GM12892 (cell line): Measurements from ENCODE around the gene PLEKHA8.

ENCODE experiments used
- DNase-seq: peaks from one replicate; pipeline ENCODE4 v3.0.0; 2011; ENCODE audit not compliant: insufficient read length
- FAIRE-seq: peaks from 2 replicates; lab custom pipeline; 2011; peaks lifted over from hg19 to GRCh38; lab: Jason Lieb, UNC
- POLR2A ChIP-seq: IDR thresholded peaks from 2 replicates; pipeline ENCODE4 v1.6.1; 2011; ENCODE audit warnings: low read depth, low read length, control low read depth
- POLR2AphosphoS5 ChIP-seq: IDR thresholded peaks from 2 replicates; pipeline ENCODE4 v1.6.1; 2011; ENCODE audit warnings: low read depth, low read length, control low read depth
- TAF1 ChIP-seq: IDR thresholded peaks from 2 replicates; pipeline ENCODE4 v1.6.1; 2011; ENCODE audit warnings: low read depth, mild to moderate bottlenecking, control low read depth, low read length, borderline replicate concordance

Gene PLEKHA8

DNA sequence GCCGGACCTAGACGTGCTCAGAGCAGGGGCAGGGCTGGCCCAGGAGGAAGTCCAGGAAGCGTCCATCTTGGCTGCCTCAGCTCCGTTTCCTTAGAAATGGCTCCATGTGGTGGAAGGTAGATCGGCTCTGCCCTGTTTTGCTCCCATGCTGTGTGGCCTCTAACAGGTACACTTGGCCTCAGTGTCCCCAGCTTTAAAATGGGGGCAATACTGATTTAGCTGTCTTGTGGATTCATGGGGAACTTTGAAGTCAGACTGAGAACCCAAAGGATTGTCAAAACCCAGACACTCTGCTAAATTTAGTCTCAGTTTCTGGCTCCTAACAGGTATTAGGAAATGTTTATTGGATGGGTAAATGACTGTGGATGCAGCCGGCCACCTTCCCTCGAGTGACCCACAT, 122.5 kb downstream of the PLEKHA8 start:
- FAIRE-seq = no peak
- TF ChIP-seq POLR2A (no peak), TAF1 (no peak), POLR2AphosphoS5 (no peak)
- DNase-seq = no peak

DNA sequence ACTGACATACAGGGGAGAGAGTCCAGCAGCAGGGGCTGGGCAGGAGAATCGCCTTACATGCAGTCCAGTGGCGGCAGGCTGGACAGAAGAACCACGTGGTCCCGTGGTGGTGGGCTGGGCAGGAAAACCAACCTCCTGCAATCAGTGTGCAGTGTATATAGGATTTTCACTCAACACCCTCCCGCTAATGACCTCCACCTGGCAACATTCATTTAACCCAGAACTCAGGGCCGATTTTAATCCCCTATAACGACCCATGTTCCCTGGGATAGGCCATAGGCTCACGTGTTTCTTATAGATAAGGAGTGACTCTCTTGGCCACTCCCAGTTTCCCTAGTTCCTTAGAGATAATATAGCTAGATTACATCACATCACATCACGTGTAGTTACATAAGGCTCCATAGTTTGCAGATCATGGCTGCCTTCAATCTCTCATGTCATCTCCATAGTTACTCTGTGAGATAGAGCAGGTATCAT, 125.9 kb downstream of the PLEKHA8 start:
- DNase-seq (no peak), FAIRE-seq (no peak)
- TF ChIP-seq TAF1 = no peak
- TF ChIP-seq POLR2AphosphoS5 = no peak
- no peak for TF ChIP-seq POLR2A

DNA sequence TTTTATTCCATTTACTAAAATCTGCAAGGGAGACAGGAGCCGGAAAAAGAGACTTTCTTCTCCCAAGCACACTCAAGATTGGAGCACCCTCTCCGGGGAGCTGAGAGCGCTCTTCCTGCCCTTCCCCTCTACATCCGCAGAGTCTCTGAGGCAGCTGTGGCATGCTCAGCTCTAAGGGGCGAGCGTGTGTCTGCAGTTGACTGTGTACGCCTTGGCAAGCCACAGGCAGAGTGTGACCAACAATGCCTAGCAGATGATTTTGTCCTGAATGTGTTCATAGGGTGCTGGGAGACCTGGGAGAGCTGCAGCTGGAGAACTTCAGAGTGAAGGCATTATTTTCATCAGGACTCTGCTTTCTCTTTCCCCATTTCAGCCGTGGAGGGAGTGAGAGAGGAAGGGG, 127.3 kb downstream of the PLEKHA8 start:
- no peak for TF ChIP-seq POLR2A
- no peak for TF ChIP-seq TAF1
- TF ChIP-seq POLR2AphosphoS5 = no peak
- no peak for FAIRE-seq
- no peak for DNase-seq

DNA sequence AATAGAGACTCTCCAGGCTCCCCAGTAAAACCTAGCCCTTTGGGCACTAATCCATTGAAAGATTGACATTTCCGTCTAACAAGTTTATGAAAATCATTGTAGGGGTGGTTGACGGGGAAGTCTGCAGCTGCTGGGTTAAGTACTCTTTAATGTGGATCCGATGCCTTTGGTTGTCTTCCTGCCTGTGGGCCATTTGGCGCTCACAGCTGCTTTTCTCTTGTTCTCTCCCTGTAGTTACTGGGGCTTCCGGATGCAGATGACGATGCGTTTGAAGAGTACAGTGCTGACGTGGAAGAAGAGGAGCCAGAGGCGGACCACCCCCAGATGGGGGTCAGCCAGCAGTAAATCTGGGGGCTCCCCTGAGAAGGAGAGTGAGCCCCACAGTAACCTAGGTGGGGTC, 129.0 kb downstream of the PLEKHA8 start:
- no peak for TF ChIP-seq POLR2A
- no peak for TF ChIP-seq TAF1
- TF ChIP-seq POLR2AphosphoS5 = no peak
- FAIRE-seq (no peak), DNase-seq (no peak)

DNA sequence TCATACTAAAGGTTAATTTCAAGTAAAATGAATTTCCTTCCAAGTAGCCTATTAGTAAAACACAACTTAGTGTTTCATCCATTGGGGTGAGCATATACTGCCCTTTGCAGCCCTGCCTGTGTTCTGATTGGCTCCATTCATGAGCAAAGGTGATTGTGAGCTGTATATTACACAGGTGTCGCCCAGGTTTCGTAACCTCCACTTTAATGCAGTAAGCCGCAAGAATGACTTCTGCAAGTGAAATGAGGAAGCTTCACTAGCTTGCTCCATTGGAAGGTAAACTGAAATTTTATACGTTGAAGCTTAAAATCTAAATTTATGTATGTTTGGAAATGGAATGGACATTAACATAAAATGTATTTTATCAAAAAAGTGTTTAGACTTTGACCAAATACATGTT, 131.0 kb downstream of the PLEKHA8 start:
- FAIRE-seq = peak; percentile 62
- DNase-seq = no peak

DNA sequence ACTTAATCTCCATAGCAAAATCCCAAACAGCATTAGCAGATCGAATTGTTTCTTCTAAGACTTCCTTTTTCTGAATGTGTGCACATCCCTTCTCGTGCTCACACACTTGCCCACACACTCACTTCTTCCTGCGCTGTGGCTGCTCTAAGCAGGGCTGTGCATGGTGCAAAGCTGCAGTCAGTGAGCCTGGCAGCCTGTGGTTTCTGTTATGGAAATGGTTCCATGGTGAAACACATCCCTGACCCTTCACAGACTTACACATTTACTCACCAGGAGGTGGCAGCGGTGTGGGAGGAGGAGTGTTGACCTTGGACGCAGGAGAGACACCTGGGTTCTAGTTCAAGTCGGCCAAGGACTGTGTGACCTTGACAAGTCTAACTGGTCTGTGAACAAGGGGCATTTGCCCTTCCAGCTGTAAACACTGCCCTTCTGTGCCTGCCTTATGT, 131.5 kb downstream of the PLEKHA8 start:
- FAIRE-seq (peak; percentile 64), DNase-seq (no peak)
- no peak for TF ChIP-seq TAF1
- no peak for TF ChIP-seq POLR2A
- TF ChIP-seq POLR2AphosphoS5 = no peak

More for the DNA sequence above, 131.0 kb downstream of the PLEKHA8 start:
- TF ChIP-seq TAF1 (no peak), POLR2A (no peak), POLR2AphosphoS5 (no peak)

DNA sequence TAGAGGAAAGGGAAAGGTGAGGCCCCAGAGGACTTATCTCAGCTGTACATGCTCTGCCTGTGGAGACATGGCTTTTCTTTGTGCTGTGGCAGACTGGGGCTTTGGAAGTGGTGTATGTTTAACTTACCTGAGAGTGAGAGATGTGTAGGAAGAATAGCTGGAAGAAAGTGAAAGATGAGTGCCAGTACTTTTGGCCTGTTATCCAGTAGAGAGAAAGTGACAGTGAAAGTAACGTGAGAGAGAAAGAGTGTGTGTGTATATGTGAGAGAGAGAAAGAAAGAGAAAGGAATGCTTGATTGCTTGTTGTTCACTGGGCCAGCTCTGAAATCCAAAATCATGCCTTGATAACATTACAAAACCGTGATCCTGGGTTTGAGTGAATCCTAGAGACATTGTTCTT, 132.1 kb downstream of the PLEKHA8 start:
- TF ChIP-seq TAF1 = no peak
- no peak for TF ChIP-seq POLR2AphosphoS5
- FAIRE-seq (no peak), DNase-seq (no peak)

DNA sequence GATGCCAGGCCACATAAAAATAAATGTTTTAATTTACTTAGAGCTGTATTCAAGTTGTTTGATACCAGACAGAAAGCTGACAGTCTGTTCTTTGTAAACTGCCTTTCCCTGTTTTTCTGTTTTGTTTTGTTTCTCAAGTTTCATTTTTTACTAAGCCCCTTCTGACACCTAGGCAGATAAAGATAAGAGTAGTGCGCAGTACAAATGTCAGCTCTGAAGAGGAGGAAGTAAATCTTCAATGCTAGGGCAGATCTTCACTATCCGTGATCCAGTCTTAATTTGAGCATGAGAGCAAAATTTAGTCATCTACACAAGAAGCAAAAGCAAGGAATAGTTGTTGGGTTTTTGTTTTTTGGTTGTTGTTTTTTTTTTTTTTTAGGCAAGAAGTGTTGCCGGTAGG, 133.9 kb downstream of the PLEKHA8 start:
- no peak for FAIRE-seq
- TF ChIP-seq POLR2AphosphoS5 = no peak
- TF ChIP-seq POLR2A = no peak

DNA sequence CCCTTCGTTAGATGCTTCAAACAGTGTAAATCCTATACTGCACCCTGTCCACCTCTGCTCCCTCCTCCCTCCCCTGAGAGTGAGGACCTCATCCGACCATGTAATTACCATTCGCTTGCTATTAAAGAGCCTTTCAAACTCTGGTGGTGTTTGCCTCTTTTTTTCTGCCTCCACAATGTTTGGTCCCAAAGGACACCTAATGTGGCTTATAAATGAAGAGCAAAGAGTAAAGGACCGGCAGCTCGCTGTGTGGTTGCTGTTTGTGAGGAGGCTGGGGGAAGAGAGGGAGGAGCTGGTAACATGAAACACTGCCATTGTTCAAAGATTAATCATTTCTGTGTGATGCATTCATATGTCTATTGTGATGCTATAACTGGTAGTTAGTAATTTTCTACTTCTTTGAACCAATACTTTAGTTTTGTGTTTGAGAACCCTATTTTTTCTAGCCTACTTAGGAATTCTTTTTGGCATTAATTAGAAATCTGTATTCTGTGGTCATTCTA, 134.5 kb downstream of the PLEKHA8 start:
- FAIRE-seq (peak; percentile 27), DNase-seq (no peak)
- TF ChIP-seq POLR2AphosphoS5 (no peak), TAF1 (no peak), POLR2A (no peak)

More for the DNA sequence above, 133.9 kb downstream of the PLEKHA8 start:
- no peak for DNase-seq

DNA sequence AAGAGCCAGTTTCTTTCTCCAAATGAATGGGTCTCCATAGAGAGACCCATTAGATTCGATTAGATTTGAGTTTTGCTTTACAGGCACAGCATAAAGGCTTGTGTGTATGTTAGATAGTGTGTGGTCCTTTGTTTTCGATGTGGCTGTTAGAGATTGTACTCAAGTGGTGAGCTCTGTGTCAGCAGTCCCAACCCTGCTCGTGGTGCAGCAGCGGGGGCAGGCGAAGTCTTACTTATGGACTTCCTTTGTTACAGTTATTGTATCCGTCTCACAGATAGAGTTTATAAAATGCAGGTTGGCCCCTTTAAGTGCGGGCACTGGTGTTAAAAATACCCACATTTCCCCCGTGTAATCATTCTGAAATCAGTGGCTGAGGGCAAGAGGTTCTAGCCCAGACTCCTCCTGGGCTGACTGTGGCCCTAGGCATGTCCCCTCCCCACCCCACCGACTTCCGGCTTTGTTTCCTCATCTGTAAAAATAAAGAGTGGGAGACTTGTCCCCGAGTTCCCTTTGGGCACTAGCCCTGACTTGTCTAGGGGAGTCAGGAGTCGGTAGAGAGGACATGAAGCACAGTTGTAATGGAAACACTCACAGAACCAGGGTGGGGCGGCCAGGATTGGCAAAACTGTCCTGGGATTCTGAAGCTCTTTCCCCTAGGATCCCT, 135.2 kb downstream of the PLEKHA8 start:
- DNase-seq (no peak), FAIRE-seq (no peak)
- no peak for TF ChIP-seq POLR2A
- no peak for TF ChIP-seq POLR2AphosphoS5
- no peak for TF ChIP-seq TAF1

DNA sequence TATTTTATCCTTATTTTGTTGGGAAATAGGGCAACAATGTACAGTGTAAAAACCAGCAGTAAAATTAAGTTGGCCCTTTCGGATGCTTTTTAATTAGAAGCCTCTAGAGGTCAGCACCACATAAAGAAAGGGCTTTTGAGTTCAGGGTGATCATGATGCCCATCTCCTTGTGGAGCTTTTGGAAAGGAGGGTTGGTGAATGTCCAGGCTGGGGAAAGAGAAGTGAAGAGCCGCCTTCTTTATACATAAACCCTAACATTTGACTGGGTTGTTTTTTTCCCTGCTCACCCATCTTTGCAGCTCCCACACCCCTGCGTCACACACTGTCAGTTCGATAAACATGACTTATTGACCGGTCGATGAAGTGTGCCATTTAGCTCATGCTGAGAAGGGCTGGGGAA, 136.4 kb downstream of the PLEKHA8 start:
- FAIRE-seq (no peak), DNase-seq (no peak)
- TF ChIP-seq TAF1 = no peak

DNA sequence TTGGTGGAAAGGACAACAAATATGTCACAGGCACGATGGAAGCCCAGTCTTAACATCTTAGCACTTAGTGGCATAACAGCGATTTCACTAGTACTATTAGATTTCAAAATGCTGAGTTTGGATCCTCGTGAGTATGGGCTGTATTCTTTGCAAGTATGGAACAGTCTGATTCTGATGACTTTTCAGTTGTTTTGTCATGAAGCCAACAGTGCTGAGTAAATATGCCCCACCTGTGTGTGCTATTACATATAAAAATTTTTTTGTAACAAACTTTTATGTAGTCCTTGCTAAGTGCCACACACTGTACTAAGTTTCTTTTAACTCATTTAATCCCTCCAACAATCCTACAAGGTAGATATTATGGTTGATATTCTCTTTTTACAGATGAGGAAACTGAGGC, 137.4 kb downstream of the PLEKHA8 start:
- FAIRE-seq = no peak
- no peak for TF ChIP-seq POLR2A
- no peak for DNase-seq
